Testis (tissue), 2 donors: ENCODE results near the gene HPS5.
A peak's percentile ranks its signal among the peaks of the same experiment; 100 is the strongest.

Experiments used
- POLR2A ChIP-seq: fragments of 450-650 bp; IDR thresholded peaks from one replicate; pipeline ENCODE4 v1.6.1; 2017; ENCODE audit warnings: antibody characterized with exemption, mild to moderate bottlenecking, moderate library complexity
- TF ChIP-seq, protein P1 (sequence below), 3 experiments: fragments of 450-650 bp in 2 of 3; fragments of 200-600 bp in 1 of 3; sonication (generic) in 1 of 3; IDR thresholded peaks; one replicate each; pipeline ENCODE4 v1.5.1; 2016 to 2019; ENCODE audit warnings: antibody characterized with exemption in 3 of 3, mild to moderate bottlenecking in 2 of 3, moderate library complexity in 1 of 3

DNA sequence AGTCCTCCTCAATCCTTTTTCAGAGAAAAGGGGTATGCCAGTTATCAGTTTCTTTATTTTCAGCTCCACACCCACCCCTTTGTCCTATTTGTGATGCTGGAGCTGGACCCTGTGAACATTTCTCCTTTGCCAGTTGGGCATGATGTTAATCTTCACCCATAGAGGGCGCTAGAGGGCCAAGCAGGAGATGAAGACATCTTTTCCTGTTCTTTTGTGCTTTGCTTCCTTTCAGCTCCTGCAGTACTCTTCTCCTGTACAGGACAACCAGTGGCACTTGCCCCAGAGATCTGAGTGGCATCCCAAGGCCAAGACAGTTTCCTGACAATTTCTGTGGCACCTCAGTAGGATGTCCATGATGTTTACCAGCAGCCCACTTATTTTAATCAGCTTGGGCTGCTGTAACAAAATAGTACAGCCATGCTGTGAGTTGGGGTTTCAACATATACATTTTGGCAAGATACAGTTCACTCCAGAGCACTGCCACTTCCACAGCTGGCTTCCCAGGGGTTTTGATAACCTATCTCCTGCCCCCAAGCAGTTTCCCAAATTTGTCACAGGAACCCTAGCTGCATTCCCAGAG is 78.1 kb downstream of the HPS5 start:
- TF ChIP-seq POLR2A = no peak
- TF ChIP-seq, protein P1, sequence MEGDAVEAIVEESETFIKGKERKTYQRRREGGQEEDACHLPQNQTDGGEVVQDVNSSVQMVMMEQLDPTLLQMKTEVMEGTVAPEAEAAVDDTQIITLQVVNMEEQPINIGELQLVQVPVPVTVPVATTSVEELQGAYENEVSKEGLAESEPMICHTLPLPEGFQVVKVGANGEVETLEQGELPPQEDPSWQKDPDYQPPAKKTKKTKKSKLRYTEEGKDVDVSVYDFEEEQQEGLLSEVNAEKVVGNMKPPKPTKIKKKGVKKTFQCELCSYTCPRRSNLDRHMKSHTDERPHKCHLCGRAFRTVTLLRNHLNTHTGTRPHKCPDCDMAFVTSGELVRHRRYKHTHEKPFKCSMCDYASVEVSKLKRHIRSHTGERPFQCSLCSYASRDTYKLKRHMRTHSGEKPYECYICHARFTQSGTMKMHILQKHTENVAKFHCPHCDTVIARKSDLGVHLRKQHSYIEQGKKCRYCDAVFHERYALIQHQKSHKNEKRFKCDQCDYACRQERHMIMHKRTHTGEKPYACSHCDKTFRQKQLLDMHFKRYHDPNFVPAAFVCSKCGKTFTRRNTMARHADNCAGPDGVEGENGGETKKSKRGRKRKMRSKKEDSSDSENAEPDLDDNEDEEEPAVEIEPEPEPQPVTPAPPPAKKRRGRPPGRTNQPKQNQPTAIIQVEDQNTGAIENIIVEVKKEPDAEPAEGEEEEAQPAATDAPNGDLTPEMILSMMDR (IDR thresholded peaks at IDR 0.05) = peak; percentile 44 to 80 (median 55)
